ENCODE results near the gene DENND2A.
"Not testable (repeated sequence)": the region's sequence is repeated elsewhere in the genome, so short reads cannot be mapped to it uniquely, and the experiment has no call there.

The DENND2A gene, protein sequence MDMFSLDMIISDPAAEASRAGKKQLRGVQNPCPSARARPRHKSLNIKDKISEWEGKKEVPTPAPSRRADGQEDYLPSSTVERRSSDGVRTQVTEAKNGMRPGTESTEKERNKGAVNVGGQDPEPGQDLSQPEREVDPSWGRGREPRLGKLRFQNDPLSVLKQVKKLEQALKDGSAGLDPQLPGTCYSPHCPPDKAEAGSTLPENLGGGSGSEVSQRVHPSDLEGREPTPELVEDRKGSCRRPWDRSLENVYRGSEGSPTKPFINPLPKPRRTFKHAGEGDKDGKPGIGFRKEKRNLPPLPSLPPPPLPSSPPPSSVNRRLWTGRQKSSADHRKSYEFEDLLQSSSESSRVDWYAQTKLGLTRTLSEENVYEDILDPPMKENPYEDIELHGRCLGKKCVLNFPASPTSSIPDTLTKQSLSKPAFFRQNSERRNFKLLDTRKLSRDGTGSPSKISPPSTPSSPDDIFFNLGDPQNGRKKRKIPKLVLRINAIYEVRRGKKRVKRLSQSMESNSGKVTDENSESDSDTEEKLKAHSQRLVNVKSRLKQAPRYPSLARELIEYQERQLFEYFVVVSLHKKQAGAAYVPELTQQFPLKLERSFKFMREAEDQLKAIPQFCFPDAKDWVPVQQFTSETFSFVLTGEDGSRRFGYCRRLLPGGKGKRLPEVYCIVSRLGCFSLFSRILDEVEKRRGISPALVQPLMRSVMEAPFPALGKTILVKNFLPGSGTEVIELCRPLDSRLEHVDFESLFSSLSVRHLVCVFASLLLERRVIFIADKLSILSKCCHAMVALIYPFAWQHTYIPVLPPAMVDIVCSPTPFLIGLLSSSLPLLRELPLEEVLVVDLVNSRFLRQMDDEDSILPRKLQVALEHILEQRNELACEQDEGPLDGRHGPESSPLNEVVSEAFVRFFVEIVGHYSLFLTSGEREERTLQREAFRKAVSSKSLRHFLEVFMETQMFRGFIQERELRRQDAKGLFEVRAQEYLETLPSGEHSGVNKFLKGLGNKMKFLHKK

GRCh38 chr7:140640727-140641523, at the start of gene DENND2A:
Gene DENND2A, minus strand, starts transcription at chr7:140640813. Its CDS starts 38,416 bp downstream, at chr7:140602397.
- no peak for DNase-seq (ENCODE audit: low read depth in 2 of 2)

GRCh38 chr7:140689199-140690152, 48.9 kb upstream of the DENND2A start:
- DNase-seq (ENCODE audit: low read depth in 2 of 2) = no peak

DNA sequence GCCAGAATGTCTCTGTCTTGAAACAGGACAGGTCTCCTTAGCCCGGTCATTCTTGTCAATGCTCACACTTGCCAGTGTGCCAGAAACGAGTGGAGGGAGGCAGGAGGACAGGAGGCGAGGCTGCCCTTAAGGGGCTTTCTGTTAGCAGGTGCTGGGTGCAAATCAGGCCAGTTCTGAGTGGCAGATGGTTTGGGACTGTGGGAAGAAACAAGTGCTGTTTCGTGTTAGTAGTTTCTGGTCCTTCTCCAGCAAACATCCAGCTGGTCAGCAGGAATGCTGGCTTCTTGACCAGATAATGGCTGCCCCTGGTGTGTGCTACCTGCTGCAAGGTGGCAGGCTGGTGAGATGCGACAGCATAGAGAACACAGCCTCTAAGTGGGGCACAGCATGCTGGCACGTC, 47.7 kb upstream of the DENND2A start:
- no peak for DNase-seq (ENCODE audit: low read depth in 2 of 2)

DNA sequence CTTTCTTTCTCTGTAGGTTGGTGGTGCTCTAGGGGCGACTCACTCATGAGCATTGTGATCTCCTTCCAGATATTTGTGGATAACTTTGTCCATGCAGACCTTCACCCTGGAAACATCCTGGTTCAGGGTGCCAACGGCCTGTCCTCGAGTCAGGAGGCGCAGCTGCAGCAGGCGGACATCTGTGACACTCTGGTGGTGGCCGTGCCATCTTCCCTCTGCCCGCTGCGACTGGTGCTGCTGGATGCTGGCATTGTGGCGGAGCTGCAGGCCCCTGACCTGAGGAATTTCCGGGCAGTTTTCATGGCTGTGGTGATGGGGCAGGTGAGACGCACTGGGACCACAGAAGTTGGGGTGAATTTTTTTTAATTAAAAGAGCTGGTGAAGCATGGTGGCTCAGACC, 46.3 kb upstream of the DENND2A start:
- no peak for DNase-seq (ENCODE audit: low read depth in 2 of 2)

GRCh38 chr7:140685407-140686087, 44.9 kb upstream of the DENND2A start:
- DNase-seq (ENCODE audit: low read depth in 2 of 2) = no peak

DNA sequence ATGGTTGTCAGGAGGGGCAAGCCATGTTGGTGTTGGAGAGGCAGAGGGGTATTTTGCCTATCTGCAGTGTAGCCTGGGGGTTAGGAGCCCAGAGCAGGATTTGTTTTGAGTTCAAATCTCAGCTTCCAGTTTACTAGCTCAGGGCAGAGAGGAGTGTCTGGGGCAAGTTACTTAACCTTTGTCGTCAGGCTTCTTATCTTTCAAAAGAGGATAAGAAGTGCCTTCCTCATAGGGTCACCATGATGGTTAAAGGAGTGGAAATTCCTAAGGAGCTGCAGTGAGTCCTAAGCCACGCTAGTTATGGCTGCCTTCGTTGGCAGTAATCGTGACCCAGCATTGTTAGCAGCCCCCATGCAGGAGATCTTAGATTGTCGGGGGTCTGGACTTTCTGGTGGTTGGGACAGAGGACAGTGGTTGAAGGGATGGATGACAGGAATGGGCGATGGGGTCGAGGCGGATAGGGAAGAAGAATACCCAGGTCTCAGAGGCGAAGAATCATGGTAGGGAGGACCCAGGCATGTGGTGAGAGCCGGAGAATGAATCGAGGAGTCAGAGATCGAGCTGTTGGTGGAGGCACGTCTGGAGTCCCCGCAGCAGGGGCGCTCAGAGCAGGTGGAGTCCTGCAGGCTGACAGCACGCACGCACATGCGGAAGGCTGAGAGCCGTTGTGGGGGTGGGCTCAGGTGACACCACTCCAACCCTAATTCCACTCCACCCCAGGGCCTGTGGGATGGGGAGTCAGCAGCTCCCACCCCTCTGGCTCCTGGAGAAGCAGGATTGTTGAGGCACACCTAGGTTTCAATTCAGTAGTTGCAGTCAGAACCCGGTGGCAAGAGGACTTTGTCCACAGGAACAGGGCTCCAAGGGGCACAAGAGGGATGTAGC, 43.7 kb upstream of the DENND2A start:
- DNase-seq (ENCODE audit: low read depth in 2 of 2) = no peak

- no peak for DNase-seq (ENCODE audit: low read depth in 2 of 2)
These were observed 43.0 kb upstream of the DENND2A start for GRCh38 chr7:140683657-140684056.

DNA sequence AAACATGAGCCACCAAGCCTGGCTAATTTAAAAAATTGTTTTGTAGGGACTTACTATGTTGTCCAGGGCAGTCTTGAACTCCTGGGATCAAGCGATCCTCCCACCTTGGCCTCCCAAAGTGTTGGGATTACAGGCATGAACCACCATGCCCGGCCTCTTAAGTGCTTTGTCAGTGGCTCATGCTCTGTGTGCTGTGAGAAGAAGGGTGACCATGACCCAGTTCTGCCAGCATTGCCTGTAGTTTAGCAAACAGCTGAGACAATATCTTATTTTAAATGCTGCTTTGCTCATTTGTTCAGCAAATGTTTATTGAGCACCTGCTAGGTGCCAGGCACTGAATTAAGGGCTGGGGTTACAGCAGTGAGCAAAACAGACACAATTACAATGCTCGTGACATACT, 41.2 kb upstream of the DENND2A start:
- no peak for DNase-seq (ENCODE audit: low read depth in 2 of 2)

- DNase-seq (ENCODE audit: low read depth in 2 of 2) = no peak
These were observed 40.3 kb upstream of the DENND2A start for GRCh38 chr7:140680886-140681285.

DNA sequence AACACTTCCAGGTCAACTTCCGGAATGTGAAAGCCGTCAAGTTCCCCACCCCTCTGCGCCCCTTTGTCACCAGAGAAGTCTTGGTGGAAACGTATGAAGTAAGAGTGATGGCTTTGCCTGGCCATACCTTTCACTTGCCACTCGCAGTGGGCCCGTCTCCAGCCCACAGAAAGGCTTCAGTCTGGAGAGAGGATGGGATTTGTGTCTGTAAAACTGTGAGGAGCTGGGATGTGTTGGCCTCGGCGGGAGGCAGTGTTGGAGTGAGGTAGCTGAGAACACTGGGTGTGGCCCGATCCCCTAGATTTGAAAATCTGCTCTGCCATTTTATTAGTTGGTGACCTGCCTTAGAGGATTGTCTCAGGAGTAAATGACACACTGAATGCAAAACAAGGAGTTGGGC, 38.6 kb upstream of the DENND2A start:
- no peak for DNase-seq (ENCODE audit: low read depth in 2 of 2)

- DNase-seq (ENCODE audit: low read depth in 2 of 2) = no peak
These were observed 38.2 kb upstream of the DENND2A start for GRCh38 chr7:140678816-140679130.

- DNase-seq (ENCODE audit: low read depth in 2 of 2) = no peak
These were observed 37.6 kb upstream of the DENND2A start for GRCh38 chr7:140678081-140678815.

DNA sequence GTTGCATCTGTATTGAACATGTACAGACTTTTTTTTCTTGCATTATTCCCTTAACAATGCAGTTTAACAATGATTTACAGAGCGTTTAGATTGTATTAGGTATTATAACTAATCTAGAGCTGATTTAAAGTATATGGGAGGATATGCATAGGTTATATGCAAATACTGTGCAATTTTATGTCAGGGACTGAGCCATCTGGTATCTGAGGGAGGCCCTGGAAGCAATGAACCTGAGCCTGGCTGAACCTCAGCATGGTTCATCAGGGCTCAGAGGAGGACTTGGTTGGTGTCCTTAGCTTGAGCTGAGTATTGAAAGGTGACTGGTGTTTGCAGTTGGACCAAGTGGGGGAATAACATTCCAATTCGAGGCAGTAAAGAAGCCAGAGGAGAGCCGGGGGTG, 36.9 kb upstream of the DENND2A start:
- no peak for DNase-seq (ENCODE audit: low read depth in 2 of 2)

GRCh38 chr7:140676956-140677355, 36.3 kb upstream of the DENND2A start:
- not testable (repeated sequence) for DNase-seq (ENCODE audit: low read depth in 2 of 2)

DNA sequence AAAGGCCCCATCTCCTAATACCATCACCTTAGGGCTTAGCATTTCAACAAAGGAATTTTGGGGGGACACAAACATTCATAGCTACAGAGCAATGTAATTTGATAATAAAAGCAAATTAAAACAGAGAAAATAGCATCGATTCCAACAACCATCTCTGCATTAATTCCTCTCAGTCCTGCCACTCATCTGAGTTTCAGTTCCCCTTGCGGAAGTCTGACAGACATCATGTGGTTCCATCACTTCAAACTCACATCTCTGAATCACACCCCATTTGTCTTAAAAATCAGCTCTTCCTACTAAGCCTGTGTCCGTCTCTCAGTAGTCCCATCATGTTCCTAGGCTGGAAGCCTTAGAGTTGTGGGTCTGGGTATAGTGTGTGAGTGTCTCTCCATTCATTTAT, 35.7 kb upstream of the DENND2A start:
- DNase-seq (ENCODE audit: low read depth in 2 of 2) = no peak

GRCh38 chr7:140675726-140676125, 35.1 kb upstream of the DENND2A start:
- no peak for DNase-seq (ENCODE audit: low read depth in 2 of 2)

DNA sequence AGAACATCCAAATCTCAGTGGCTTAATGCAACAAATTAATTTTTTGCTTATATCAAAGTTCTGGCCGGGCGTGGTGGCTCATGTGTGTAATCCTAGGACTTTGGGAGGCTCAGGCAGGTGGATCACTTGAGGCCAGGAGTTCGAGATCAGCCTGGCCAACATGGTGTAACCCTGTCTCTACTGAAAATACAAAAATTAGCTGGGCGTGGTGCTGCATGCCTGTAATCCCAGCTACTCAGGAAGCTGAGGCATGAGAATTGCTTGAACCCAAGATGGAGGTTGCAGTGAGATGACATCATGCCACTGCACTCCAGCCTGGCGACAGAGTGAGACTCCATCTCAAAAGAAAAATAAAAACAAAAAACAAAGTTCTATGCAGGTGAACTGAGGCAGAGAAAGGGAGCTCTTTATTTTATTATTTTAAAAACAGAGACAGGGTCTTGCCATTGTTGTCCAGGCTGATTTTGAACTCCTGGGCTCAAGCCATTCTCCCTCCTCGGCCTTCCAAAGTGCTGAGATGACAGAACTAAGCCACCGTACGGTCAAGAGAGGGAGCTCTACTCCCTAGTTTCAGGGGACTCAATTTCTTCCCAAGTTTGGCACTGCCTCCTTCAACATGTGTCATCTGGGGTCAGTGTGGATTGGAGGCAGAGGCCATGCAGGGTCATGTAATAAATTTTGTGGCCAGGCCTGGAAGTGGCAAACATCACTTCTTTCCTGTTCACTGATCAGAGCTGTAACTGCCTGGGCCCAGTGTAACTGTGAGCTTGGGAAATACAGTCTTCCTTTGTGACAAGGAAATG, 34.5 kb upstream of the DENND2A start:
- DNase-seq (ENCODE audit: low read depth in 2 of 2) = no peak

DNA sequence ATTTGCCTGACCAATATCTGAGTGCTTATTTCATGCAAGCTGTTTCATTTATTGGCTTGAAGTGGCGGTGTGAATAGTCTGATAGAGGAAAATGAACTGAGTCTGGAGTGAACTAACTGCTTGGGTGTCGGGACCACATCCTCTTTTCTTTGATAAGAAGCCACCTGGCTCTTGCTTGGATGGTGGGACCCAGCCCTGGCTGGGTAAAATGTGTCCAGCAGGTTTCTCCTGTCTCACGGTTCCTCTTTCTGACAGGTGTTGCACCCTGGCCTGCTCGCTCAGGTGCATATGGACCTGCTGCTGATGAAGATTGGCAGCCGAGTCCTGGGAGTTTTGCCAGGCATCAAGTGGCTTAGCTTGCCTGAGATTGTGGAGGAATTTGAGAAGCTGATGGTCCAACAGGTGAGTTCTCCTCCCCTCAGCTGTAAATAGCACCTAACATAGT, 33.8 kb upstream of the DENND2A start:
- no peak for DNase-seq (ENCODE audit: low read depth in 2 of 2)
